OCI-LY3 (cell line): ENCODE data around the gene TMEM106C.

Experiments used
- CTCF ChIP-seq: fragments of 200-600, 300-600 bp; sonication (generic); IDR thresholded peaks from 2 replicates; pipeline ENCODE4 v1.5.1; 2014; ENCODE audit warnings: antibody characterized with exemption, low read length, low read depth
- EZH2phosphoT487 ChIP-seq: fragments of 200-600 bp; shearing (Covaris generic); IDR thresholded peaks from 2 replicates; pipeline ENCODE4 v1.6.1; 2018; ENCODE audit warnings: antibody characterized with exemption, mixed run types, low read depth

GRCh38 chr12:47982311-47982710, 18.9 kb downstream of the TMEM106C start:
- no peak for TF ChIP-seq CTCF
- TF ChIP-seq EZH2phosphoT487 = no peak
